A549 (cell line): ENCODE results near the gene CLASP1. TPM values are rescaled to one million over a fixed set of nuclear protein-coding genes. Genes with fewer than 3 reads are reported as not detected.

Source experiments
- ATAC-seq, 2 experiments: fragments of 200-7000 bp in 1 of 2; fragments of >200 bp in 1 of 2; cut with Nextera tagmentation in 1 of 2; cut with Tn5 transposase in 1 of 2; 3 replicates each; pipeline versions ENCODE4 v1.8.0 to v1.9.1; 2018 to 2020; ENCODE audit warnings: mild to moderate bottlenecking in 1 of 2, moderate library complexity in 1 of 2
- CTCF ChIA-PET: fragments of 300-600 bp; sonication (Branson Sonifier 250); formaldehyde crosslinking; extraction: SDS; loops from one replicate; lab custom pipeline; 2021; ENCODE audit warnings: antibody characterized with exemption, inconsistent platforms; lab: Yijun Ruan, JAX
- POLR2A ChIA-PET: fragments of 350-600 bp; formaldehyde crosslinking; extraction: SDS; loops from one replicate; lab custom pipeline; 2021; ENCODE audit warnings: antibody characterized with exemption, inconsistent platforms; lab: Yijun Ruan, JAX
- DNase-seq, 2 experiments: peaks; one replicate each; pipeline versions ENCODE4 v3.0.0 to v3.0.0-alpha.2; 2011 to 2016; ENCODE audit warnings: low read depth in 1 of 2, low spot score in 1 of 2
- FAIRE-seq: peaks from 2 replicates; lab custom pipeline; 2011; peaks lifted over from hg19 to GRCh38; lab: Jason Lieb, UNC
- H3K27ac ChIP-seq, 2 experiments: fragments of >200 bp; sonication (Bioruptor Twin); formaldehyde crosslinking; 3 replicates each; pipeline ENCODE4 v1.5.1; 2016 to 2017
- H3K4me1 ChIP-seq: fragments of >200 bp; sonication (Bioruptor Twin); formaldehyde crosslinking; 3 replicates; pipeline ENCODE4 v1.6.1; 2016
- H3K4me2 ChIP-seq: fragments of >200 bp; sonication (Bioruptor Twin); formaldehyde crosslinking; 3 replicates; pipeline ENCODE4 v1.6.1; 2016
- H3K4me3 ChIP-seq: fragments of >200 bp; sonication (Bioruptor Twin); formaldehyde crosslinking; 3 replicates; pipeline ENCODE4 v1.5.1; 2016
- H3K9me3 ChIP-seq: fragments of >200 bp; sonication (Bioruptor Twin); formaldehyde crosslinking; 3 replicates; pipeline ENCODE4 v1.6.1; 2016
- ATOH8 ChIP-seq: fragments of 250-450 bp; sonication (Bioruptor Pico); IDR thresholded peaks from 2 replicates; pipeline ENCODE4 v1.5.0; 2020; ENCODE audit warnings: low read depth, mild to moderate bottlenecking, moderate library complexity
- CHD2 ChIP-seq: fragments of 150-350 bp; IDR thresholded peaks from 2 replicates; pipeline ENCODE4 v1.6.1; 2014; ENCODE audit warnings: low read length; ENCODE audit not compliant: partially characterized antibody
- CHD4 ChIP-seq: fragments of 200-600 bp; sonication (generic); IDR thresholded peaks from 2 replicates; pipeline ENCODE4 v1.6.1; 2016; ENCODE audit warnings: antibody characterized with exemption, mild to moderate bottlenecking, borderline replicate concordance
- CTCF ChIP-seq: fragments of >200 bp; sonication (Bioruptor Twin); formaldehyde crosslinking; IDR thresholded peaks from 3 replicates; pipeline ENCODE4 v1.5.1; 2016
- EHF ChIP-seq: fragments of 250-450 bp; sonication (Bioruptor Pico); IDR thresholded peaks from 2 replicates; pipeline ENCODE4 v1.5.0; 2020; ENCODE audit warnings: mild to moderate bottlenecking
- EP300 ChIP-seq, 2 experiments: fragments of >200 bp; sonication (Bioruptor Twin); formaldehyde crosslinking; IDR thresholded peaks; 2 replicates in 1 of 2; 3 replicates in 1 of 2; pipeline ENCODE4 v1.6.1; 2016 to 2017
- ESRRA ChIP-seq: fragments of 150-350 bp; IDR thresholded peaks from 2 replicates; pipeline ENCODE4 v1.6.1; 2014; ENCODE audit warnings: mild to moderate bottlenecking, low read length, borderline replicate concordance
- FOSL2 ChIP-seq, 2 experiments: fragments of 450-650 bp in 1 of 2; fragments of >200 bp in 1 of 2; sonication (Bioruptor Twin) in 1 of 2; formaldehyde crosslinking; IDR thresholded peaks; 2 replicates each; pipeline versions ENCODE4 v1.5.0 to v1.6.1; 2016 to 2020; ENCODE audit warnings: mild to moderate bottlenecking in 1 of 2, moderate library complexity in 1 of 2
- HOXA7 ChIP-seq: fragments of 250-450 bp; sonication (Bioruptor Pico); IDR thresholded peaks from 2 replicates; pipeline ENCODE4 v1.5.0; 2020; ENCODE audit warnings: mild to moderate bottlenecking, moderate library complexity
- HOXB5 ChIP-seq: fragments of 250-450 bp; sonication (Bioruptor Pico); IDR thresholded peaks from 2 replicates; pipeline ENCODE4 v1.5.0; 2020; ENCODE audit warnings: mild to moderate bottlenecking, moderate library complexity
- KDM5A ChIP-seq: fragments of 200-600 bp; sonication (generic); IDR thresholded peaks from 2 replicates; pipeline ENCODE4 v1.6.1; 2016; ENCODE audit warnings: antibody characterized with exemption, mild to moderate bottlenecking
- MAFK ChIP-seq: fragments of 450-650 bp; IDR thresholded peaks from 2 replicates; pipeline ENCODE4 v1.6.1; 2014; ENCODE audit not compliant: partially characterized antibody
- NFE2L2 ChIP-seq: fragments of 150-350 bp; conservative IDR thresholded peaks from 2 replicates; pipeline ENCODE4 v1.6.1; 2014; ENCODE audit warnings: low read length
- NPAS2 ChIP-seq: fragments of 250-450 bp; sonication (Bioruptor Pico); IDR thresholded peaks from 2 replicates; pipeline ENCODE4 v1.8.0; 2022; ENCODE audit warnings: mild to moderate bottlenecking, moderate library complexity, borderline replicate concordance
- PBX3 ChIP-seq: IDR thresholded peaks from 2 replicates; pipeline ENCODE4 v1.6.1; 2012
- RAD21 ChIP-seq, 2 experiments: fragments of >200 bp in 1 of 2; sonication (Bioruptor Twin) in 1 of 2; formaldehyde crosslinking in 1 of 2; IDR thresholded peaks in 1 of 2; conservative IDR thresholded peaks in 1 of 2; 2 replicates in 1 of 2; 3 replicates in 1 of 2; pipeline ENCODE4 v1.6.1; 2012 to 2018; ENCODE audit warnings: inconsistent platforms in 1 of 2
- RARB ChIP-seq: fragments of 250-450 bp; sonication (Bioruptor Pico); IDR thresholded peaks from 2 replicates; pipeline ENCODE4 v1.8.0; 2021; ENCODE audit warnings: mild to moderate bottlenecking, moderate library complexity
- REST ChIP-seq: fragments of 200-600 bp; sonication (generic); IDR thresholded peaks from 2 replicates; pipeline ENCODE4 v1.6.1; 2016; ENCODE audit warnings: antibody characterized with exemption, mild to moderate bottlenecking, moderate library complexity
- RNF2 ChIP-seq: fragments of 200-600 bp; sonication (generic); IDR thresholded peaks from 2 replicates; pipeline ENCODE4 v1.6.1; 2016; ENCODE audit warnings: low read depth, mild to moderate bottlenecking, antibody characterized with exemption, moderate library complexity, borderline replicate concordance
- SMC3 ChIP-seq: fragments of >200 bp; sonication (Bioruptor Twin); formaldehyde crosslinking; IDR thresholded peaks from 3 replicates; pipeline ENCODE4 v1.6.1; 2018; ENCODE audit warnings: inconsistent platforms
- SREBF2 ChIP-seq: fragments of 450-650 bp; IDR thresholded peaks from 2 replicates; pipeline ENCODE4 v1.6.1; 2014; ENCODE audit warnings: mild to moderate bottlenecking, moderate library complexity
- TP53 ChIP-seq: fragments of 250-450 bp; sonication (Bioruptor Pico); IDR thresholded peaks from 2 replicates; pipeline ENCODE4 v1.5.0; 2021; ENCODE audit warnings: mild to moderate bottlenecking, moderate library complexity
- USF2 ChIP-seq: fragments of 450-650 bp; IDR thresholded peaks from 2 replicates; pipeline ENCODE4 v1.6.1; 2014; ENCODE audit warnings: antibody characterized with exemption
- WGBS: methylation state at CpG from one replicate; pipeline ENCODE4 v1.1.6; 2017; ENCODE audit errors: missing lambda C conversion rate; 5-methylcytosine and 5-hydroxymethylcytosine counted together
- polyA plus RNA-seq, 4 experiments: library from polyadenylated mRNA; depleted of rRNA in 3 of 4; stranded (reverse); fragments of >200 nt; fragmentation: RNase III in 1 of 4; extraction: RNeasy Plus Mini Kit Qiagen cat#74134 plus additional on column Dnase treatment in 1 of 4; gene quantifications; 2 replicates in 3 of 4; 3 replicates in 1 of 4; pipeline ENCODE4 v1.2.3, GENCODE V29; 2011 to 2017

Gene CLASP1
- polyA plus RNA-seq, 2 of the 4 experiments (the other 2 are of a cell fraction): 11.7 to 15.8 TPM

- TF ChIP-seq CTCF (peak; percentile 18; the same call in 2 of the 3 replicates), NFE2L2 (no peak), RARB (CRISPR knock-in tag) (no peak), RAD21 (conservative IDR thresholded peaks at IDR 0.05 in 1 of 2, IDR thresholded peaks at IDR 0.05 in 1 of 2) (peak in 1 of 2 experiments; percentile 40; a peak in 2 of 5 replicates), SMC3 (0 out of 3 replicates have a peak, but pooled peaks have one; percentile 13)
- Histone ChIP-seq H3K4me2 (no peak overlapping the region), H3K27ac (no peak overlapping the region), H3K9me3 (no peaks in the 10 kb centered on the region), H3K4me1 (peaks cover 1% of the 10 kb centered on the region; the same call in 1 of the 3 replicates), H3K4me3 (no peak overlapping the region)
- ATAC-seq (peak; percentile 84 to 88), FAIRE-seq (no peak), DNase-seq (peak; percentile 51 to 57)
- ChIA-PET CTCF (interaction anchor here (1.2 to 1.4 kb wide), 2 partner anchors 11 to 35 kb away, joined by 4 read pairs; no protein-coding TSS in a partner anchor), POLR2A (interaction anchor here (0.7 to 1.0 kb wide), 2 partner anchors 40 to 159 kb away, joined by 3 to 4 read pairs; partner anchors contain the start of genes CLASP1 and RNU4ATAC)
- WGBS: 82% methylated on average over 4 of the region's 4 CpGs
Observed at GRCh38 chr2:121689356-121689755, 40.1 kb upstream of the CLASP1 start.

GRCh38 chr2:121688820-121689219 is 39.6 kb upstream of the CLASP1 start:
- FAIRE-seq (no peak), ATAC-seq (no peak)
- WGBS: 86% methylated on average over 2 of the region's 2 CpGs
- no peak overlapping the region for H3K4me3 ChIP-seq
- no peak overlapping the region for H3K27ac ChIP-seq
- CTCF ChIA-PET: interaction anchor here (1.2 to 1.4 kb wide), 2 partner anchors 11 to 34 kb away, joined by 4 read pairs; no protein-coding TSS in a partner anchor
- TF ChIP-seq USF2 (no peak), HOXB5 (CRISPR knock-in tag) (no peak), SREBF2 (no peak), NPAS2 (no peak), REST (no peak), ESRRA (no peak), TP53 (CRISPR knock-in tag) (no peak), EHF (CRISPR knock-in tag) (no peak), RARB (CRISPR knock-in tag) (no peak), CHD2 (no peak), NFE2L2 (no peak), ATOH8 (CRISPR knock-in tag) (no peak), RNF2 (no peak), MAFK (no peak), EP300 (IDR thresholded peaks at IDR 0.05) (no peak), FOSL2 (IDR thresholded peaks at IDR 0.05) (no peak), FOSL2 (CRISPR knock-in tag; IDR thresholded peaks at IDR 0.05) (no peak), HOXA7 (CRISPR knock-in tag) (no peak), CHD4 (no peak), KDM5A (no peak), PBX3 (no peak)
- TF ChIP-seq, all 56 proteins: peak for 0
- no peak for DNase-seq
- H3K9me3 ChIP-seq: peaks cover 2% of the 10 kb centered on the region
- POLR2A ChIA-PET: no interaction called here
- H3K4me1 ChIP-seq: no peaks in the 10 kb centered on the region
- no peak overlapping the region for H3K4me2 ChIP-seq
